IMR-90 (cell line): ENCODE data around the gene PMIS2. TPM values are rescaled to one million over a fixed set of nuclear protein-coding genes. Genes with fewer than 3 reads are reported as not detected.

ENCODE experiments used
- ATAC-seq: fragments of 200-7000 bp; cut with Tn5 transposase; 2 replicates; pipeline ENCODE4 v1.9.1; 2020; ENCODE audit warnings: low read depth, mild to moderate bottlenecking, moderate library complexity
- BruUV-seq: library from RNA; stranded (reverse); fragments of 400-500 nt; replicated peaks from 2 replicates; lab custom pipeline; 2021; lab: Mats Ljungman, UMichigan
- CTCF ChIA-PET: fragments of 300-600 bp; formaldehyde crosslinking; extraction: SDS; loops from one replicate; lab custom pipeline; 2021; ENCODE audit warnings: antibody characterized with exemption; lab: Yijun Ruan, JAX
- POLR2A ChIA-PET: fragments of 300-600 bp; sonication (Branson Sonifier 250); formaldehyde crosslinking; loops from one replicate; lab custom pipeline; 2022; ENCODE audit warnings: antibody characterized with exemption; ENCODE audit not compliant: unreplicated experiment; lab: Charles Lee
- DNase-seq: peaks from one replicate; pipeline ENCODE4 v3.0.0; 2013
- H2AFZ ChIP-seq: replicated peaks from 2 replicates; pipeline ENCODE3; 2013; ENCODE audit warnings: low read length, mild to moderate bottlenecking; ENCODE audit not compliant: poor library complexity
- H2AK5ac ChIP-seq: 2 replicates; pipeline ENCODE4 v1.6.1; 2013; ENCODE audit warnings: low read depth, low read length, inconsistent platforms
- H2AK9ac ChIP-seq: replicated peaks from 2 replicates; pipeline ENCODE3; 2013; ENCODE audit warnings: mild to moderate bottlenecking, low read depth, low read length, moderate library complexity; ENCODE audit not compliant: poor library complexity
- H2BK120ac ChIP-seq: 2 replicates; pipeline ENCODE4 v1.6.1; 2013; ENCODE audit warnings: low read depth, low read length, inconsistent platforms
- H2BK15ac ChIP-seq: 3 replicates; pipeline ENCODE4 v1.6.1; 2013; ENCODE audit warnings: low read depth, low read length, inconsistent platforms
- H2BK20ac ChIP-seq: 2 replicates; pipeline ENCODE4 v1.6.1; 2013; ENCODE audit warnings: low read depth, mild to moderate bottlenecking, inconsistent platforms, low read length, moderate library complexity
- H2BK5ac ChIP-seq: 2 replicates; pipeline ENCODE4 v1.6.1; 2013; ENCODE audit warnings: mild to moderate bottlenecking, low read depth, low read length, inconsistent platforms; ENCODE audit not compliant: poor library complexity, severe bottlenecking
- H3K14ac ChIP-seq: replicated peaks from 2 replicates; pipeline ENCODE4 v1.6.1; 2013; ENCODE audit warnings: low read depth, low read length, inconsistent platforms
- H3K18ac ChIP-seq: 2 replicates; pipeline ENCODE4 v1.6.1; 2013; ENCODE audit warnings: low read depth, low read length, control low read depth
- H3K23ac ChIP-seq: 2 replicates; pipeline ENCODE4 v1.6.1; 2013; ENCODE audit warnings: low read depth, low read length, inconsistent platforms
- H3K27ac ChIP-seq: 2 replicates; pipeline ENCODE4 v1.5.1; 2013; ENCODE audit warnings: mild to moderate bottlenecking, control low read depth, low read length; ENCODE audit not compliant: insufficient read depth
- H3K27me3 ChIP-seq: 2 replicates; pipeline ENCODE4 v1.6.1; 2013; ENCODE audit warnings: low read length; ENCODE audit not compliant: control insufficient read depth, insufficient read depth
- H3K36me3 ChIP-seq: 2 replicates; pipeline ENCODE4 v1.6.1; 2013; ENCODE audit warnings: low read length, mixed read lengths; ENCODE audit not compliant: control insufficient read depth, insufficient read depth
- H3K4ac ChIP-seq: 2 replicates; pipeline ENCODE4 v1.6.1; 2013; ENCODE audit warnings: low read depth, low read length, inconsistent platforms
- H3K4me1 ChIP-seq: 2 replicates; pipeline ENCODE4 v1.6.1; 2013; ENCODE audit warnings: low read length, mixed read lengths; ENCODE audit not compliant: control insufficient read depth, insufficient read depth
- H3K4me2 ChIP-seq: 2 replicates; pipeline ENCODE4 v1.6.1; 2013; ENCODE audit warnings: low read depth, mild to moderate bottlenecking, control low read depth, low read length, moderate library complexity
- H3K4me3 ChIP-seq: 2 replicates; pipeline ENCODE4 v1.5.1; 2013; ENCODE audit warnings: low read depth, mild to moderate bottlenecking, control low read depth, low read length, moderate library complexity; ENCODE audit not compliant: insufficient read depth
- H3K56ac ChIP-seq: 2 replicates; pipeline ENCODE4 v1.6.1; 2013; ENCODE audit warnings: low read length, inconsistent platforms; ENCODE audit not compliant: insufficient read depth; ENCODE audit errors: extremely low read depth
- H3K79me1 ChIP-seq, 2 experiments: 2 replicates each; pipeline ENCODE4 v1.6.1; 2013; ENCODE audit warnings: low read length in 2 of 2, inconsistent platforms in 1 of 2, low read depth in 1 of 2
- H3K9ac ChIP-seq: 2 replicates; pipeline ENCODE4 v1.6.1; 2013; ENCODE audit warnings: low read depth, low read length, control low read depth
- H3K9me1 ChIP-seq: 2 replicates; pipeline ENCODE4 v1.6.1; 2013; ENCODE audit warnings: low read length, inconsistent platforms; ENCODE audit not compliant: insufficient read depth
- H3K9me3 ChIP-seq: 2 replicates; pipeline ENCODE4 v1.6.1; 2013; ENCODE audit warnings: low read length; ENCODE audit not compliant: control insufficient read depth, insufficient read depth
- H4K20me1 ChIP-seq: 2 replicates; pipeline ENCODE4 v1.6.1; 2013; ENCODE audit warnings: low read length, inconsistent platforms; ENCODE audit not compliant: insufficient read depth
- H4K5ac ChIP-seq: 2 replicates; pipeline ENCODE4 v1.6.1; 2013; ENCODE audit warnings: mild to moderate bottlenecking, low read depth, low read length, control low read depth
- H4K8ac ChIP-seq, 2 experiments: 2 replicates each; pipeline ENCODE4 v1.6.1; 2013; ENCODE audit warnings: low read depth in 2 of 2, low read length in 2 of 2, control low read depth in 1 of 2, inconsistent platforms in 1 of 2
- H4K91ac ChIP-seq: 2 replicates; pipeline ENCODE4 v1.6.1; 2013; ENCODE audit warnings: low read depth, low read length, inconsistent platforms; ENCODE audit not compliant: insufficient read depth
- BHLHE40 ChIP-seq: fragments of 150-350 bp; IDR thresholded peaks from 2 replicates; pipeline ENCODE4 v1.6.1; 2016; ENCODE audit warnings: mild to moderate bottlenecking, low read depth, low read length
- CEBPB ChIP-seq: IDR thresholded peaks from 2 replicates; pipeline ENCODE4 v1.6.1; 2012; ENCODE audit warnings: low read depth, low read length, improper control_type of control experiment
- CHD1 ChIP-seq: IDR thresholded peaks from 2 replicates; pipeline ENCODE4 v1.6.1; 2012; ENCODE audit warnings: low read depth, low read length, improper control_type of control experiment
- CTCF ChIP-seq: conservative IDR thresholded peaks from 2 replicates; pipeline ENCODE4 v1.5.1; 2012; ENCODE audit warnings: mild to moderate bottlenecking, low read depth, low read length, improper control_type of control experiment
- ELK1 ChIP-seq: fragments of 150-350 bp; IDR thresholded peaks from 2 replicates; pipeline ENCODE4 v1.6.1; 2016; ENCODE audit warnings: low read depth, mild to moderate bottlenecking, low read length, moderate library complexity, borderline replicate concordance
- FOS ChIP-seq: fragments of 150-350 bp; IDR thresholded peaks from 2 replicates; pipeline ENCODE4 v1.6.1; 2016; ENCODE audit warnings: low read depth, low read length
- MAFK ChIP-seq: IDR thresholded peaks from 2 replicates; pipeline ENCODE4 v1.6.1; 2012; ENCODE audit warnings: low read depth, low read length, improper control_type of control experiment
- RFX5 ChIP-seq: IDR thresholded peaks from 2 replicates; pipeline ENCODE4 v1.8.0; 2012; ENCODE audit warnings: low read depth, mild to moderate bottlenecking, low read length, moderate library complexity
- SMC3 ChIP-seq: fragments of 150-350 bp; IDR thresholded peaks from 2 replicates; pipeline ENCODE4 v1.6.1; 2016; ENCODE audit warnings: low read depth, mild to moderate bottlenecking, antibody characterized with exemption, low read length, moderate library complexity
- USF2 ChIP-seq: fragments of 150-350 bp; IDR thresholded peaks from 2 replicates; pipeline ENCODE4 v1.6.1; 2017; ENCODE audit warnings: mild to moderate bottlenecking, antibody characterized with exemption, low read length, low read depth
- WGBS, 2 experiments: methylation state at CpG; one replicate each; pipeline versions ENCODE4 v1.1.5 to v1.1.7; 2013; ENCODE audit warnings: missing lambda C conversion rate in 2 of 2; ENCODE audit not compliant: insufficient read length in 1 of 2; ENCODE audit errors: extremely low coverage in 2 of 2; 5-methylcytosine and 5-hydroxymethylcytosine counted together
- dilution Hi-C: fragments of 300-500 bp; cut with HindIII; formaldehyde crosslinking; loops from one replicate; pipeline ENCODE4 v1.14.3; 2018; ENCODE audit warnings: low sequenced_read_pairs; ENCODE audit not compliant: unreplicated experiment
- in situ Hi-C: fragments of 300-500 bp; cut with MboI; formaldehyde crosslinking; loops from 3 replicates; pipeline ENCODE4 v1.14.3; 2019; ENCODE audit warnings: low sequenced_read_pairs, inconsistent platforms, mixed read lengths
- intact Hi-C: fragments of 100-400 bp; cut with micrococcal nuclease; formaldehyde crosslinking; loops from 2 replicates; pipeline ENCODE4 v1.10.0; 2022
- polyA plus RNA-seq, 3 experiments: library from polyadenylated mRNA; depleted of rRNA; stranded (reverse); fragments of >200 nt; gene quantifications; 2 replicates each; pipeline ENCODE4 v1.2.3, GENCODE V29; 2012; ENCODE audit warnings: low replicate concordance in 1 of 3
- total RNA-seq: library from RNA; depleted of rRNA; stranded (reverse); fragments of >200 nt; gene quantifications from 2 replicates; pipeline ENCODE4 v1.2.3, GENCODE V29; 2012

The PMIS2 gene
- total and polyA plus RNA-seq, 2 of the 4 experiments (the other 2 are of a cell fraction): not detected

GRCh38 chr19:35628565-35629331, 42.8 kb downstream of the PMIS2 start, which contains the start of gene RBM42 (continued):
- TF ChIP-seq ELK1 (no peak; the same call in 1 of the 2 replicates), RFX5 (peak; percentile 79)

GRCh38 chr19:35629332-35629633, 43.3 kb downstream of the PMIS2 start:
- intact Hi-C loops: loop anchor here (2.0 to 5.0 kb wide), 2 partner anchors 82 to 276 kb away; partner anchors contain the start of gene TMEM147
- no peak overlapping the region for H2BK15ac ChIP-seq
- TF ChIP-seq MAFK (no peak), SMC3 (no peak), CEBPB (no peak), USF2 (no peak), CTCF (no peak), CHD1 (no peak), BHLHE40 (no peak), FOS (no peak), ELK1 (no peak)

More at GRCh38 chr19:35629332-35629633, 43.3 kb downstream of the PMIS2 start:
- peak overlapping the region; percentile 26; the same call in 1 of the 2 replicates for H3K23ac ChIP-seq
- H3K4me2 ChIP-seq: peak overlapping the region; percentile 100
- no peaks in the 10 kb centered on the region for H3K27me3 ChIP-seq
- no peak overlapping the region for H3K18ac ChIP-seq
- H2AFZ ChIP-seq: peak overlapping the region; percentile 92
- in situ Hi-C loops: no loop called here
- no peaks in the 10 kb centered on the region for H3K9me3 ChIP-seq
- WGBS, 2 experiments: 10% methylated on average over 5 of the region's 15 CpGs; no CpG with 5 or more reads in 1 of the 2 experiments
- peak overlapping the region; percentile 15 for H4K5ac ChIP-seq
- peaks cover 12 to 24% of the 10 kb centered on the region in 2 experiments for H3K79me1 ChIP-seq
- POLR2A ChIA-PET: no interaction called here
- peak overlapping the region; percentile 51 for H3K4ac ChIP-seq
- H3K9ac ChIP-seq: peak overlapping the region; percentile 82
- CTCF ChIA-PET: no interaction called here
- peak overlapping the region; percentile 47; the same call in 1 of the 2 replicates for H3K56ac ChIP-seq
- peak overlapping the region; percentile 37; the same call in 1 of the 2 replicates for H3K14ac ChIP-seq
- no peak for ATAC-seq
- H2AK5ac ChIP-seq: peak overlapping the region; percentile 88
- dilution Hi-C loops: no loop called here
- peak overlapping the region; percentile 65 for H3K4me3 ChIP-seq
- peaks cover 38% of the 10 kb centered on the region for H3K36me3 ChIP-seq
- no peaks in the 10 kb centered on the region for H4K20me1 ChIP-seq
- H4K91ac ChIP-seq: no peak overlapping the region; the same call in 1 of the 2 replicates
- peak overlapping the region; percentile 64 to 86 for H4K8ac ChIP-seq
- BruUV-seq: no TSS peak
- no peak for DNase-seq
- no peak overlapping the region for H2BK20ac ChIP-seq
- peaks cover 2% of the 10 kb centered on the region; the same call in 1 of the 2 replicates for H3K4me1 ChIP-seq
- no peak overlapping the region for H2BK120ac ChIP-seq
- 0 out of 2 replicates have a peak, but pooled peaks cover 2% of the 10 kb centered on the region for H3K9me1 ChIP-seq
- H3K27ac ChIP-seq: peak overlapping the region; percentile 66
- peak overlapping the region; percentile 27 for H2BK5ac ChIP-seq
- H2AK9ac ChIP-seq: peak overlapping the region; percentile 91
